ENCODE results near the gene KIF26B. TPM values are rescaled to one million over a fixed set of nuclear protein-coding genes. Genes with fewer than 3 reads are reported as not detected.
A peak's percentile ranks its signal among the peaks of the same experiment; 100 is the strongest.

Gene KIF26B
- total RNA-seq, 5 donors from 2014 or later (not counting 1 experiment from before 2014, with no cell fraction given): 0.03 to 0.06 (median 0.05) TPM; not detected in 2

- H3K9me3 ChIP-seq: no peaks in the 10 kb centered on the region
- H3K9me3 Mint-ChIP-seq: no peaks in the 10 kb centered on the region
- H3K27me3 ChIP-seq (replicated peaks in 1 of 2; ENCODE audit: control insufficient read depth in 2 of 2, extremely low read depth in 1 of 2, insufficient read depth in 2 of 2, low read length in 1 of 2): no peaks in the 10 kb centered on the region
- H3K27ac ChIP-seq (ENCODE audit: low read length): no peak overlapping the region
- no peak overlapping the region for H3K4me3 ChIP-seq (ENCODE audit: control insufficient read depth in 1 of 2, extremely low read depth in 1 of 2, low read length in 1 of 2)
- ChIA-PET CTCF (no interaction called here), POLR2A (no interaction called here)
- H3K27ac Mint-ChIP-seq: no peak overlapping the region
- H3K4me1 ChIP-seq (ENCODE audit: control insufficient read depth in 1 of 2, extremely low read depth in 1 of 2, insufficient read depth in 2 of 2, low read length in 2 of 2): no peaks in the 10 kb centered on the region
- no peaks in the 10 kb centered on the region for H3K27me3 Mint-ChIP-seq
- no peak overlapping the region for H3K4me3 Mint-ChIP-seq
- 90% methylated on average over 8 of the region's 9 CpGs for WGBS (ENCODE audit: insufficient coverage)
- no peaks in the 10 kb centered on the region for H3K36me3 ChIP-seq (ENCODE audit: control insufficient read depth in 2 of 2, extremely low read depth in 1 of 2, insufficient read depth in 1 of 2, low read length in 1 of 2)
- DNase-seq (no peak), ATAC-seq (replicated peaks in 1 of 4) (peak in 1 of 4 experiments; percentile 9)
- no peaks in the 10 kb centered on the region for H3K36me3 Mint-ChIP-seq
- no peaks in the 10 kb centered on the region for H3K4me1 Mint-ChIP-seq
These were observed 348.8 kb downstream of the KIF26B start for GRCh38 chr1:245503548-245503947.

GRCh38 chr1:245510144-245510543, 355.4 kb downstream of the KIF26B start:
- Mint-ChIP-seq H3K4me3 (no peak overlapping the region), H3K27me3 (peaks cover 22% of the 10 kb centered on the region in 2 donors), H3K4me1 (peaks cover 0 to 2% (median 0%) of the 10 kb centered on the region in 3 donors), H3K9me3 (peaks cover 3 to 5% (median 4%) of the 10 kb centered on the region in 3 donors), H3K36me3 (no peaks in the 10 kb centered on the region), H3K27ac (no peak overlapping the region)
- Histone ChIP-seq H3K27ac (ENCODE audit: low read length) (no peak overlapping the region), H3K4me1 (ENCODE audit: control insufficient read depth in 1 of 2, extremely low read depth in 1 of 2, insufficient read depth in 2 of 2, low read length in 2 of 2) (no peaks in the 10 kb centered on the region), H3K9me3 (no peaks in the 10 kb centered on the region), H3K36me3 (ENCODE audit: control insufficient read depth in 2 of 2, extremely low read depth in 1 of 2, insufficient read depth in 1 of 2, low read length in 1 of 2) (no peaks in the 10 kb centered on the region), H3K4me3 (ENCODE audit: control insufficient read depth in 1 of 2, extremely low read depth in 1 of 2, low read length in 1 of 2) (no peak overlapping the region), H3K27me3 (replicated peaks in 1 of 2; ENCODE audit: control insufficient read depth in 2 of 2, extremely low read depth in 1 of 2, insufficient read depth in 2 of 2, low read length in 1 of 2) (peaks cover 0 to 2% of the 10 kb centered on the region in 2 experiments)
- ChIA-PET CTCF (no interaction called here), POLR2A (no interaction called here)
- DNase-seq (no peak), ATAC-seq (replicated peaks in 1 of 4) (no peak)
- 83% methylated on average over 1 of the region's 4 CpGs for WGBS (ENCODE audit: insufficient coverage)

GRCh38 chr1:245512181-245512888, 357.6 kb downstream of the KIF26B start:
- no peak overlapping the region for H3K4me3 ChIP-seq (ENCODE audit: control insufficient read depth in 1 of 2, extremely low read depth in 1 of 2, low read length in 1 of 2)
- CTCF ChIA-PET: no interaction called here
- no peak for DNase-seq
- WGBS (ENCODE audit: insufficient coverage): 76% methylated on average over 4 of the region's 8 CpGs
- H3K4me1 ChIP-seq (ENCODE audit: control insufficient read depth in 1 of 2, extremely low read depth in 1 of 2, insufficient read depth in 2 of 2, low read length in 2 of 2): no peaks in the 10 kb centered on the region
- H3K4me3 Mint-ChIP-seq: no peak overlapping the region
- H3K9me3 Mint-ChIP-seq: peaks cover 3 to 5% (median 4%) of the 10 kb centered on the region in 3 donors
- H3K27me3 ChIP-seq (replicated peaks in 1 of 2; ENCODE audit: control insufficient read depth in 2 of 2, extremely low read depth in 1 of 2, insufficient read depth in 2 of 2, low read length in 1 of 2): peaks cover 0 to 2% of the 10 kb centered on the region in 2 experiments
- H3K27ac ChIP-seq (ENCODE audit: low read length): no peak overlapping the region
- H3K27me3 Mint-ChIP-seq: peaks cover 23 to 26% of the 10 kb centered on the region in 2 donors
- ATAC-seq (replicated peaks in 1 of 4): no peak
- no peaks in the 10 kb centered on the region for H3K36me3 ChIP-seq (ENCODE audit: control insufficient read depth in 2 of 2, extremely low read depth in 1 of 2, insufficient read depth in 1 of 2, low read length in 1 of 2)
- H3K36me3 Mint-ChIP-seq: no peaks in the 10 kb centered on the region
- POLR2A ChIA-PET: no interaction called here
- no peaks in the 10 kb centered on the region for H3K9me3 ChIP-seq
- H3K4me1 Mint-ChIP-seq: peaks cover 0 to 2% (median 0%) of the 10 kb centered on the region in 3 donors
- no peak overlapping the region for H3K27ac Mint-ChIP-seq

- Histone ChIP-seq H3K27ac (ENCODE audit: low read length) (no peak overlapping the region), H3K4me3 (ENCODE audit: control insufficient read depth in 1 of 2, extremely low read depth in 1 of 2, low read length in 1 of 2) (no peak overlapping the region), H3K9me3 (no peaks in the 10 kb centered on the region), H3K27me3 (replicated peaks in 1 of 2; ENCODE audit: control insufficient read depth in 2 of 2, extremely low read depth in 1 of 2, insufficient read depth in 2 of 2, low read length in 1 of 2) (peaks cover 0 to 2% of the 10 kb centered on the region in 2 experiments), H3K4me1 (ENCODE audit: control insufficient read depth in 1 of 2, extremely low read depth in 1 of 2, insufficient read depth in 2 of 2, low read length in 2 of 2) (no peaks in the 10 kb centered on the region), H3K36me3 (ENCODE audit: control insufficient read depth in 2 of 2, extremely low read depth in 1 of 2, insufficient read depth in 1 of 2, low read length in 1 of 2) (no peaks in the 10 kb centered on the region)
- CTCF ChIA-PET: no interaction called here
- peak in 1 of 35 experiments; percentile 11 for DNase-seq
- peaks cover 3 to 5% (median 4%) of the 10 kb centered on the region in 3 donors for H3K9me3 Mint-ChIP-seq
- POLR2A ChIA-PET: no interaction called here
- no peaks in the 10 kb centered on the region for H3K36me3 Mint-ChIP-seq
- no peak overlapping the region for H3K27ac Mint-ChIP-seq
- H3K27me3 Mint-ChIP-seq: peaks cover 27 to 28% of the 10 kb centered on the region in 2 donors
- H3K4me3 Mint-ChIP-seq: no peak overlapping the region
- peaks cover 0 to 2% (median 0%) of the 10 kb centered on the region in 3 donors for H3K4me1 Mint-ChIP-seq
- no peak for ATAC-seq (replicated peaks in 1 of 4)
- 65% methylated on average over 7 of the region's 11 CpGs for WGBS (ENCODE audit: insufficient coverage)
These were observed 358.3 kb downstream of the KIF26B start for GRCh38 chr1:245512980-245513578.

- peaks cover 0 to 2% of the 10 kb centered on the region in 2 experiments for H3K27me3 ChIP-seq (replicated peaks in 1 of 2; ENCODE audit: control insufficient read depth in 2 of 2, extremely low read depth in 1 of 2, insufficient read depth in 2 of 2, low read length in 1 of 2)
- no peaks in the 10 kb centered on the region for H3K36me3 Mint-ChIP-seq
- H3K4me1 Mint-ChIP-seq: peaks cover 0 to 2% (median 0%) of the 10 kb centered on the region in 3 donors
- 89% methylated on average over 9 of the region's 12 CpGs for WGBS (ENCODE audit: insufficient coverage)
- H3K27ac Mint-ChIP-seq: no peak overlapping the region
- POLR2A ChIA-PET: no interaction called here
- ATAC-seq (replicated peaks in 1 of 4) (no peak), DNase-seq (no peak)
- peaks cover 0 to 8% (median under 1%) of the 10 kb centered on the region in 3 donors for H3K9me3 Mint-ChIP-seq
- H3K4me3 ChIP-seq (ENCODE audit: control insufficient read depth in 1 of 2, extremely low read depth in 1 of 2, low read length in 1 of 2): no peak overlapping the region
- CTCF ChIA-PET: no interaction called here
- peaks cover 21 to 22% of the 10 kb centered on the region in 2 donors for H3K27me3 Mint-ChIP-seq
- H3K36me3 ChIP-seq (ENCODE audit: control insufficient read depth in 2 of 2, extremely low read depth in 1 of 2, insufficient read depth in 1 of 2, low read length in 1 of 2): no peaks in the 10 kb centered on the region
- H3K4me3 Mint-ChIP-seq: no peak overlapping the region
- no peaks in the 10 kb centered on the region for H3K4me1 ChIP-seq (ENCODE audit: control insufficient read depth in 1 of 2, extremely low read depth in 1 of 2, insufficient read depth in 2 of 2, low read length in 2 of 2)
- H3K27ac ChIP-seq (ENCODE audit: low read length): no peak overlapping the region
- H3K9me3 ChIP-seq: no peaks in the 10 kb centered on the region
These were observed 361.5 kb downstream of the KIF26B start for GRCh38 chr1:245516284-245516759.

GRCh38 chr1:245520611-245521010, 365.8 kb downstream of the KIF26B start:
- CTCF ChIA-PET: no interaction called here
- Histone ChIP-seq H3K36me3 (ENCODE audit: control insufficient read depth in 2 of 2, extremely low read depth in 1 of 2, insufficient read depth in 1 of 2, low read length in 1 of 2) (no peaks in the 10 kb centered on the region), H3K9me3 (no peaks in the 10 kb centered on the region), H3K27me3 (replicated peaks in 1 of 2; ENCODE audit: control insufficient read depth in 2 of 2, extremely low read depth in 1 of 2, insufficient read depth in 2 of 2, low read length in 1 of 2) (no peaks in the 10 kb centered on the region), H3K4me3 (ENCODE audit: control insufficient read depth in 1 of 2, extremely low read depth in 1 of 2, low read length in 1 of 2) (no peak overlapping the region), H3K27ac (ENCODE audit: low read length) (no peak overlapping the region), H3K4me1 (ENCODE audit: control insufficient read depth in 1 of 2, extremely low read depth in 1 of 2, insufficient read depth in 2 of 2, low read length in 2 of 2) (no peaks in the 10 kb centered on the region)
- Mint-ChIP-seq H3K27ac (no peak overlapping the region), H3K4me1 (no peaks in the 10 kb centered on the region), H3K36me3 (no peaks in the 10 kb centered on the region), H3K4me3 (no peak overlapping the region), H3K9me3 (peaks cover 6 to 8% (median 6%) of the 10 kb centered on the region in 3 donors), H3K27me3 (peaks cover 3 to 4% of the 10 kb centered on the region in 2 donors)
- POLR2A ChIA-PET: no interaction called here
- WGBS (ENCODE audit: insufficient coverage): no CpG with 5 or more reads among the region's 1 CpG
- no peak for ATAC-seq (replicated peaks in 1 of 4)
- no peak for DNase-seq
